Measurements from ENCODE around the gene PROSER2. TPM values are rescaled to one million over a fixed set of nuclear protein-coding genes. Genes with fewer than 3 reads are reported as not detected.

The PROSER2 gene
- total and polyA plus RNA-seq, 2 donors (not counting 3 experiments of a cell fraction or from before 2014, with no cell fraction given) = 5.9 to 22.6 TPM

GRCh38 chr10:11885437-11886137 lies 62.4 kb downstream of the PROSER2 start:
- H3K27ac ChIP-seq (ENCODE audit: insufficient read depth, low read depth, low read length) = no peak overlapping the region
- H4K20me1 ChIP-seq (replicated peaks; ENCODE audit: control insufficient read depth, extremely low read depth, insufficient read depth, low read length) = no peaks in the 10 kb centered on the region
- H3K4me3 ChIP-seq (replicated peaks in 1 of 3; ENCODE audit: insufficient read depth in 1 of 3, low read depth in 1 of 3, low read length in 3 of 3) = no peak overlapping the region
- ChIA-PET POLR2A (no interaction called here), CTCF (interaction anchor here (1.2 to 1.7 kb wide), 4 partner anchors 27 to 104 kb away, joined by 3 to 5 read pairs (median 4); no protein-coding TSS in a partner anchor)
- no peak for TF ChIP-seq POLR2A (IDR thresholded peaks at IDR 0.05; ENCODE audit: low read depth, low read length)
- no peak for TF ChIP-seq JUN (IDR thresholded peaks at IDR 0.05; ENCODE audit: borderline replicate concordance, insufficient read depth, insufficient read length, low read depth)
- no peak for TF ChIP-seq MYC (IDR thresholded peaks at IDR 0.05; ENCODE audit: low read depth, low read length)
- no peak for TF ChIP-seq POLR2AphosphoS5 (IDR thresholded peaks at IDR 0.05; ENCODE audit: insufficient read depth, low read depth, low read length)
- TF ChIP-seq EZH2 (IDR thresholded peaks at IDR 0.05; ENCODE audit: borderline replicate concordance, low read depth, low read length, severe bottlenecking) = no peak
- TF ChIP-seq, protein P1, sequence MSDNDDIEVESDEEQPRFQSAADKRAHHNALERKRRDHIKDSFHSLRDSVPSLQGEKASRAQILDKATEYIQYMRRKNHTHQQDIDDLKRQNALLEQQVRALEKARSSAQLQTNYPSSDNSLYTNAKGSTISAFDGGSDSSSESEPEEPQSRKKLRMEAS (IDR thresholded peaks at IDR 0.05; ENCODE audit: insufficient read depth, insufficient read length) = no peak
- TF ChIP-seq GATA2 (IDR thresholded peaks at IDR 0.05; ENCODE audit: insufficient read depth, insufficient read length, low read depth, low read length) = no peak
- TF ChIP-seq FOS (IDR thresholded peaks at IDR 0.05; ENCODE audit: borderline replicate concordance, insufficient read depth, low read length) = no peak
- TF ChIP-seq CTCF (IDR thresholded peaks at IDR 0.05; ENCODE audit: extremely low read depth in 1 of 2, insufficient read depth in 1 of 2, low read depth in 1 of 2, low read length in 2 of 2) = no peak
- no peaks in the 10 kb centered on the region for H3K36me3 ChIP-seq (ENCODE audit: control insufficient read depth in 2 of 2, extremely low read depth in 1 of 2, insufficient read depth in 2 of 2, low read length in 2 of 2)
- intact Hi-C loops (cut with micrococcal nuclease) = no loop called here
- no peaks in the 10 kb centered on the region for H3K27me3 ChIP-seq (ENCODE audit: control insufficient read depth in 2 of 2, insufficient read depth in 2 of 2, low read length in 2 of 2)
- H3K4me2 ChIP-seq (ENCODE audit: insufficient read depth, low read length) = no peak overlapping the region
- no TSS peak for BruUV-seq (replicated peaks)
- DNase-seq (ENCODE audit: low read depth, low spot score) = no peak
- H3K79me2 ChIP-seq (ENCODE audit: control insufficient read depth, insufficient read depth, low read length) = no peaks in the 10 kb centered on the region
- no peak for FAIRE-seq
- H3K9me3 ChIP-seq (replicated peaks; ENCODE audit: control insufficient read depth, insufficient read depth, low read length) = no peaks in the 10 kb centered on the region
- H3K9me1 ChIP-seq (replicated peaks; ENCODE audit: control insufficient read depth, extremely low read depth, insufficient read depth, low read length) = no peaks in the 10 kb centered on the region
- dilution Hi-C loops (cut with MboI; ENCODE audit: extremely low pct_ligation_motif_present, low sequenced_read_pairs) = no loop called here
- no peaks in the 10 kb centered on the region for H3K4me1 ChIP-seq (ENCODE audit: control insufficient read depth, extremely low read depth, insufficient read depth, low read length)
- H3K9ac ChIP-seq (replicated peaks; ENCODE audit: extremely low read depth, insufficient read depth, low read length) = no peak overlapping the region
- no peak overlapping the region for H2AFZ ChIP-seq (ENCODE audit: low read depth, low read length)
